Cardiac fibroblast (primary cell): ENCODE results near the gene ERN1.

ENCODE experiments used
- DNase-seq, 2 donors: peaks; one replicate each; pipeline versions ENCODE4 v3.0.0 to v3.0.0-alpha.2; 2010; ENCODE audit warnings: low read depth in 2 of 2
- H3K4me3 ChIP-seq, 2 donors: replicated peaks in 1 of 2; 1 replicate in 1 of 2; 2 replicates in 1 of 2; pipeline ENCODE4 v1.5.1; 2011; ENCODE audit warnings: low read depth in 2 of 2, low read length in 2 of 2, mild to moderate bottlenecking in 2 of 2, moderate library complexity in 1 of 2
- TF ChIP-seq, protein P1 (sequence below): IDR thresholded peaks from one replicate; pipeline ENCODE4 v1.5.1; 2011; ENCODE audit warnings: low read depth, mild to moderate bottlenecking, low read length, inconsistent platforms

ERN1 gene

DNA sequence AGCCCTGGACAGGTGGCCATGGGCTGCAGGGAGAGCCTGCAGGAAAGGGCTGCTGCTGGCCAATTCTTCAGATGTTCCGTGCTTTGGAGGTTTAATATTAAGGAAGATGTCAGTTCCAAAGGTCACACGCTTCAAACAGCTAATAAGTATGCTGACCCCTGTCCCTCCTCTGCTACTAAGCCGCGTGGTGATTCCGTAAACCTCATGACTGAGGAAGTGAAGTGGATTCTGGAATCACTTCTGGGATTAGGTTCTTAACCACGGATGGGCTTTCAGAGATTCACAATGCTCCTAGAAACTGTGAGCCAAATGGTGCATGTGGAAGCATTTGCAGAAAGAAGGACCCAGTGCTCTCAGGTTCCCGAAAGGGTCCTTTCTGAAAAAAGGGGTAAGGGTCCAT lies 28.5 kb upstream of the ERN1 start:
- no peak for DNase-seq
- TF ChIP-seq, protein P1, sequence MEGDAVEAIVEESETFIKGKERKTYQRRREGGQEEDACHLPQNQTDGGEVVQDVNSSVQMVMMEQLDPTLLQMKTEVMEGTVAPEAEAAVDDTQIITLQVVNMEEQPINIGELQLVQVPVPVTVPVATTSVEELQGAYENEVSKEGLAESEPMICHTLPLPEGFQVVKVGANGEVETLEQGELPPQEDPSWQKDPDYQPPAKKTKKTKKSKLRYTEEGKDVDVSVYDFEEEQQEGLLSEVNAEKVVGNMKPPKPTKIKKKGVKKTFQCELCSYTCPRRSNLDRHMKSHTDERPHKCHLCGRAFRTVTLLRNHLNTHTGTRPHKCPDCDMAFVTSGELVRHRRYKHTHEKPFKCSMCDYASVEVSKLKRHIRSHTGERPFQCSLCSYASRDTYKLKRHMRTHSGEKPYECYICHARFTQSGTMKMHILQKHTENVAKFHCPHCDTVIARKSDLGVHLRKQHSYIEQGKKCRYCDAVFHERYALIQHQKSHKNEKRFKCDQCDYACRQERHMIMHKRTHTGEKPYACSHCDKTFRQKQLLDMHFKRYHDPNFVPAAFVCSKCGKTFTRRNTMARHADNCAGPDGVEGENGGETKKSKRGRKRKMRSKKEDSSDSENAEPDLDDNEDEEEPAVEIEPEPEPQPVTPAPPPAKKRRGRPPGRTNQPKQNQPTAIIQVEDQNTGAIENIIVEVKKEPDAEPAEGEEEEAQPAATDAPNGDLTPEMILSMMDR: no peak

DNA sequence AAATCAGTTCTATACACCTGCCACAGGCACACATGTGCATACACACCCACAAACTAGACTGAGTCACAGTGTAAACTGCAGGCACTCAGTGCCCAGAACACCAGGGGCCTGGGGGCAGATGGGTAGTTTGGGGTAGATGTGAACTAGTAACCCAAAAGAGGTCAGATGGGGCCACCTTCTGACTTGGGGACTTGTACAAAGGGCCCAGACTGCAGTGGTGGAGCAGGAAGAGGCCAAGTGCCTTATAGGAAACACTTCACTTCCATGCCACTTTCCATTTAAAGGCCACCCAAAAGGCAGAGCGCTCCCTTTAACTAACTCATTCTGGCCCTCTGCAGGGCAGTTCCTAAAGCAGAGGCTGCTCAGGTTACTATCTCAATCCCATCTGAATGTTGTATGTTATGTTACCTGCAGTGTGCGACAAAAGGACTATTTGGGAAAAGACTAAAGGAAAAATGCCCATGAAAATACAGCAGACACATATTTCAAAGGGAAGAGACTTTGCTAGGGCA lies 27.8 kb upstream of the ERN1 start:
- H3K4me3 ChIP-seq: no peak overlapping the region
- no peak for DNase-seq
- TF ChIP-seq, protein P1: no peak

More for the DNA sequence above, 28.5 kb upstream of the ERN1 start:
- no peak overlapping the region for H3K4me3 ChIP-seq

DNA sequence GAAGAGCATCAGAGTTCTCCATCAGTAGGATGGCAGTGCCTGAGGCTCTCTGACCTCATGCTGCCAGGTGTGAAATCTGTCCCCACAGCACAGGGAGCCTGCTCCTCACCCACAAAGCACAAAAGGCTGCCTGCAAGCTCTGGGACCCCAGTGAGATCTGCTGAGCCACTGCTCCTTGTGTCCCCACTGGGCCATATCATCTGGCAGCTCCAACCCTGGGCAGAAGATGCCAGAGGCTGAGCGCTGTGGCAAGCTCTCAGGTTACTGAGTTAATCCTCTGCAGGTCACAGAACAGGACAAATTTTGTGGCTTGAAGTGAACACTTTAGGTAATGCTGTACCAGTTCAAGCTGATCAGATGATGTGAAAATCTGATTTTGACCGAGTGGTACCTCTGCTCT lies 26.7 kb upstream of the ERN1 start:
- TF ChIP-seq, protein P1: no peak
- DNase-seq: no peak

DNA sequence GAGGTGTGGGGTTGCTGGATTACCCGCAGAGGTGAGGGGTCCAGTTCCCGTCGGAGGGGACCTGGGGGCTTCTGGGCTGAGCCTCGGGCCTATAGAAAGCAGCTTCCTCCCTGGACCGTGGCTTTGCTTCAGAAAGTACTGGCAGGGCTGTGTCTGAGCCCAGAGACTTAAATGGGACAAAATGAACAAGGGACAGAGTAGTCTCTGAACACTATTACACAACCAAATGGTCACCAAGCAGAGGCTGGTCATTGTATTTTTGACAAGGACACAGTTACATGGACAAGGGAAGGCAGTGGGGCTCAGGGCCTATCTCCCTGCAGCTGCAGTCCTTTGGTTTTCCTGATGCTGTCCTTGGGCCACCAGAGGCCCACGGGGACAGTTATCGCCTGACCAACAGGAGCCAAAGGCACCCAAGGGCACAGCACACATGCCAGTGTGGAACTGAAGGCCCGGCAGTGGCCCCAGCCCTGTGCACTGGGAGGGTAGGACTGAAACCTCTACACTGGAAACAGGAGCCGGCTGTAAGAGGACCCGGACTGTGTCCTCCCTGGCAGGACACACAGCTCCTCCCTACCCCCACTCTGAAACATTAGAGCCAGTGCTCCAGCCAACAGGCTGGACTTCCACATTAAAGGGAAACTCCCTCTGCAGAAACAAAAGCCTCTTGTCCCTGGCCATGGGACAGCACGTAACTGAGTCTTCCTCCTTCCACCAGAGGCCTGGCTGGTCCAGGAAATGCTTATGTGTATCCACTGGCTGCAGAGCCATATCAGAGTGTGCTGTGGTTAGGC lies 26.0 kb upstream of the ERN1 start:
- TF ChIP-seq, protein P1: no peak
- DNase-seq: peak; percentile 58 to 78
- H3K4me3 ChIP-seq: no peak overlapping the region

More for the DNA sequence above, 26.7 kb upstream of the ERN1 start:
- H3K4me3 ChIP-seq: no peak overlapping the region

DNA sequence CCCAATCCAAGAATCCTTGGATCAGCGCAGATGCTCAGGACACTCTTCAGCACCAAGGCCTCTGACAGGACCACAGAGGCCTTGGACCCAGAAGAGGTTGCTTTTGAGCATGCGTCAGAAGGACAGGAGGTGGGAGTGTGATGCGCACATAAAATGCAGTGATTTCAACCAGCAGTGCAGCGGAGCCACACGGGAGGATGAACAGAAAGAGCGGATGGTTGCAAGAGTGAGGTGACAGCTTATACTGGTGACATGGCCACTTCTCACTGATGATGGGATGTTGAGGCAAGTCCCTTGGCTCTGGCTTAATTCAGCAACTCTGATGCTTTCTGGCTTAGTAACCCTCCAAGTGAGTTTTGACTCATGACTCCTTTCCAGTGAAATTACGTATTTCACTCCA lies 25.2 kb upstream of the ERN1 start:
- no peak for DNase-seq
- TF ChIP-seq, protein P1: no peak
- no peak overlapping the region for H3K4me3 ChIP-seq

DNA sequence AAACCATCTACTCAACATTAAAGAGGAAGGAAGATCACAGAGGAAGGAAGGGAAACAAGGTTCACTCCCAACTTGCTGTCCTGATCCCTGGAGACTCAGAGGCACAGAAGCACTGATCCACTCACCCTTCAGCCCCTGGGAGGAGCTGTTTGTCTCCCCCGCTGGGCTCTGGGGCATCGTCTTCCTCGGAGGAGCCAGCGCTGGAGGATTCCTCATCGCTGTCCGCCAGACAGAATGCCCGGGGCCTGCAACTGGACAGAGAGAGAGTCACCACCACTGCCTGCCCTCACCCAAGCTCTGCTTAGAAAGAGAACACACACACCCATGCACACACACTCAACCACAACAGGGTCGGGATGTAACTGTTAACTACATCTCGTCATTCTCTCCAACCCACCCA lies 24.8 kb upstream of the ERN1 start:
- TF ChIP-seq, protein P1: no peak
- H3K4me3 ChIP-seq: no peak overlapping the region
- no peak for DNase-seq
